Activated CD8-positive, alpha-beta T cell treated with anti-CD3 and anti-CD28 coated beads for 36 hours (primary cell): Measurements from ENCODE around the gene CDSN. TPM values are rescaled to one million over a fixed set of nuclear protein-coding genes. Genes with fewer than 3 reads are reported as not detected.

Experiments
- ATAC-seq: fragments of 200-7000 bp; cut with Tn5 transposase; one replicate; pipeline ENCODE4 v1.10.0; 2021; ENCODE audit warnings: mild to moderate bottlenecking, moderate library complexity
- CTCF ChIA-PET: fragments of 350-600 bp; sonication (Branson Sonifier 250); formaldehyde crosslinking; loops from one replicate; lab custom pipeline; 2021; ENCODE audit warnings: antibody characterized with exemption; lab: Charles Lee
- POLR2A ChIA-PET: fragments of 350-600 bp; sonication (Branson Sonifier 250); formaldehyde crosslinking; loops from one replicate; lab custom pipeline; 2021; ENCODE audit warnings: antibody characterized with exemption; lab: Charles Lee
- DNase-seq: peaks from one replicate; pipeline ENCODE4 v3.0.0-alpha.2; 2020
- H3K27ac Mint-ChIP-seq: one replicate; pipeline ENCODE4 v1.8.0; 2021; ENCODE audit warnings: mild to moderate bottlenecking, mixed read lengths
- H3K27me3 Mint-ChIP-seq: one replicate; pipeline ENCODE4 v1.8.0; 2021; ENCODE audit warnings: mixed read lengths
- H3K36me3 Mint-ChIP-seq: one replicate; pipeline ENCODE4 v1.8.0; 2021; ENCODE audit warnings: low read depth, mixed read lengths
- H3K4me1 Mint-ChIP-seq: one replicate; pipeline ENCODE4 v1.8.0; 2021; ENCODE audit warnings: low read depth, mixed read lengths
- H3K4me3 Mint-ChIP-seq: one replicate; pipeline ENCODE4 v1.8.0; 2021; ENCODE audit warnings: mild to moderate bottlenecking, moderate library complexity, mixed read lengths
- H3K9me3 Mint-ChIP-seq: one replicate; pipeline ENCODE4 v1.8.0; 2021; ENCODE audit warnings: mixed read lengths
- intact Hi-C: fragments of 100-400 bp; cut with micrococcal nuclease; formaldehyde crosslinking; loops from one replicate; pipeline ENCODE4 v1.10.0; 2022
- total RNA-seq, 2 experiments: library from RNA; stranded (reverse); gene quantifications; one replicate each; pipeline ENCODE4 v1.2.3, GENCODE V29; 2021
- TF ChIP-seq, protein P1 (sequence below): fragments of 200-600 bp; IDR thresholded peaks from one replicate; pipeline ENCODE4 v1.8.0; 2022; ENCODE audit warnings: antibody characterized with exemption, mild to moderate bottlenecking

CDSN gene
- total RNA-seq, 2 experiments from 2014 or later = not detected

GRCh38 chr6:31115941-31116560, 4.2 kb downstream of the CDSN start:
- Mint-ChIP-seq H3K4me3 (no peak overlapping the region), H3K9me3 (no peaks in the 10 kb centered on the region), H3K36me3 (no peaks in the 10 kb centered on the region), H3K27me3 (no peaks in the 10 kb centered on the region), H3K27ac (no peak overlapping the region), H3K4me1 (no peaks in the 10 kb centered on the region)
- intact Hi-C loops = no loop called here
- DNase-seq (no peak), ATAC-seq (no peak)
- ChIA-PET POLR2A (no interaction called here), CTCF (interaction anchor here (1.0 to 1.6 kb wide), 5 partner anchors 13 to 201 kb away, joined by 3 to 5 read pairs (median 4); partner anchors contain the start of gene PSORS1C2)
- TF ChIP-seq, protein P1, sequence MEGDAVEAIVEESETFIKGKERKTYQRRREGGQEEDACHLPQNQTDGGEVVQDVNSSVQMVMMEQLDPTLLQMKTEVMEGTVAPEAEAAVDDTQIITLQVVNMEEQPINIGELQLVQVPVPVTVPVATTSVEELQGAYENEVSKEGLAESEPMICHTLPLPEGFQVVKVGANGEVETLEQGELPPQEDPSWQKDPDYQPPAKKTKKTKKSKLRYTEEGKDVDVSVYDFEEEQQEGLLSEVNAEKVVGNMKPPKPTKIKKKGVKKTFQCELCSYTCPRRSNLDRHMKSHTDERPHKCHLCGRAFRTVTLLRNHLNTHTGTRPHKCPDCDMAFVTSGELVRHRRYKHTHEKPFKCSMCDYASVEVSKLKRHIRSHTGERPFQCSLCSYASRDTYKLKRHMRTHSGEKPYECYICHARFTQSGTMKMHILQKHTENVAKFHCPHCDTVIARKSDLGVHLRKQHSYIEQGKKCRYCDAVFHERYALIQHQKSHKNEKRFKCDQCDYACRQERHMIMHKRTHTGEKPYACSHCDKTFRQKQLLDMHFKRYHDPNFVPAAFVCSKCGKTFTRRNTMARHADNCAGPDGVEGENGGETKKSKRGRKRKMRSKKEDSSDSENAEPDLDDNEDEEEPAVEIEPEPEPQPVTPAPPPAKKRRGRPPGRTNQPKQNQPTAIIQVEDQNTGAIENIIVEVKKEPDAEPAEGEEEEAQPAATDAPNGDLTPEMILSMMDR = no peak

GRCh38 chr6:31114970-31115849, 5.0 kb downstream of the CDSN start:
- intact Hi-C loops = no loop called here

GRCh38 chr6:31114541-31114878, 5.7 kb downstream of the CDSN start, which contains the start of gene PSORS1C1:
PSORS1C1 (plus strand) TSS chr6:31114800; CDS start chr6:31129633, 14,833 bp downstream.
- POLR2A ChIA-PET = no interaction called here
- Mint-ChIP-seq H3K4me1 (no peaks in the 10 kb centered on the region), H3K9me3 (no peaks in the 10 kb centered on the region), H3K27me3 (no peaks in the 10 kb centered on the region), H3K27ac (no peak within 1 kb of the TSS), H3K36me3 (no peaks in the 10 kb centered on the region), H3K4me3 (no peak within 1 kb of the TSS)
- ATAC-seq (no peak), DNase-seq (no peak)
- CTCF ChIA-PET = no interaction called here
- intact Hi-C loops = no loop called here
- TF ChIP-seq, protein P1 = no peak

More at GRCh38 chr6:31114970-31115849, 5.0 kb downstream of the CDSN start:
- POLR2A ChIA-PET = no interaction called here
- H3K36me3 Mint-ChIP-seq = no peaks in the 10 kb centered on the region
- no peaks in the 10 kb centered on the region for H3K27me3 Mint-ChIP-seq
- H3K9me3 Mint-ChIP-seq = no peaks in the 10 kb centered on the region
- H3K27ac Mint-ChIP-seq = no peak overlapping the region
- CTCF ChIA-PET = interaction anchor here (1.0 to 1.6 kb wide), 3 partner anchors 14 to 200 kb away, joined by 3 to 5 read pairs (median 4); no protein-coding TSS in a partner anchor
- ATAC-seq = no peak
- H3K4me3 Mint-ChIP-seq = no peak overlapping the region
- TF ChIP-seq, protein P1 = no peak
- no peak for DNase-seq
- no peaks in the 10 kb centered on the region for H3K4me1 Mint-ChIP-seq

DNA sequence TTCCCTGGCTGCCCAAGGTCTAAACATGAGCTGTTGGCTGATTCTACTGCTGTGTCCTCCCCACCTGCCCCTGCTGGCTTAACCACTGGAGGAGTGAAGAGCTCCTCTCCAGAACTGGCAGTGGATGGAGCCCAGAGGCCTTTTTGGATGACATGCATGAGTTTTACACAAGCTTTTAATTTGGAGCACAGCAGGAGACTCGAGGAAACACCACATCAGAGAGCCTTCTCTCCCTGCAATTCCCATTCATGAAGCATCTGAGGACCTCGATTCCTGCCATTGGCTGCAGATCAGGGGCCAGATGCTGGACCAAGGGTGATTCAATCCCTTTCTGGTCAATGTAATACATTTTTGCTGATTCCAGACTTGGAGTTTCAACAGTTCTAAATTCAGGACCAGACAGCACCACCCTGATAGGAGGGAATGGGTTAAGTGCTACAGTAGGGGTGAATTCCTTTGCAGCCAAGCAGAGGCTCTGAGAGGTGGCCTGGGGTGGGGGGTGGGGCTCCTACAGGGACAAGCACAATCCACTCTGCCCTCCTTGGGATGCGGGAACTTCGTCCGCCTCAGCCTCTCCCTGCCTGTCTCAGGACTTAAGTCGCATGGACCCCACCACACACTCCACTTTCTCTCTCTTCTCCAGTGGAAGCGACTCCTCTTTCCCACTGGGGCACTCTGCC, 6.2 kb downstream of the CDSN start:
- ChIA-PET POLR2A (no interaction called here), CTCF (interaction anchor here (2.0 kb wide), 1 partner anchor 253 kb away, joined by 5 read pairs; no protein-coding TSS in a partner anchor)
- H3K36me3 Mint-ChIP-seq = no peaks in the 10 kb centered on the region
- no peaks in the 10 kb centered on the region for H3K4me1 Mint-ChIP-seq
- DNase-seq = no peak
- ATAC-seq = no peak
- H3K4me3 Mint-ChIP-seq = no peak overlapping the region
- TF ChIP-seq, protein P1 = no peak
- intact Hi-C loops = no loop called here
- no peaks in the 10 kb centered on the region for H3K27me3 Mint-ChIP-seq
- H3K9me3 Mint-ChIP-seq = no peaks in the 10 kb centered on the region
- no peak overlapping the region for H3K27ac Mint-ChIP-seq
